HG02623 (cell line): ENCODE results near the gene FAM171A1.
"Not testable (repeated sequence)": the region's sequence is repeated elsewhere in the genome, so short reads cannot be mapped to it uniquely, and the experiment has no call there.

ENCODE experiments used
- ATAC-seq: cut with Tn5 transposase; IDR thresholded peaks from one replicate; pipeline ENCODE4 v1.9.1; 2021; ENCODE audit warnings: moderate library complexity; ENCODE audit not compliant: unreplicated experiment

FAM171A1 gene

GRCh38 chr10:15295537-15296325, 75.4 kb downstream of the FAM171A1 start:
- ATAC-seq, result no peak

GRCh38 chr10:15293862-15294842, 76.9 kb downstream of the FAM171A1 start:
- no peak for ATAC-seq

DNA sequence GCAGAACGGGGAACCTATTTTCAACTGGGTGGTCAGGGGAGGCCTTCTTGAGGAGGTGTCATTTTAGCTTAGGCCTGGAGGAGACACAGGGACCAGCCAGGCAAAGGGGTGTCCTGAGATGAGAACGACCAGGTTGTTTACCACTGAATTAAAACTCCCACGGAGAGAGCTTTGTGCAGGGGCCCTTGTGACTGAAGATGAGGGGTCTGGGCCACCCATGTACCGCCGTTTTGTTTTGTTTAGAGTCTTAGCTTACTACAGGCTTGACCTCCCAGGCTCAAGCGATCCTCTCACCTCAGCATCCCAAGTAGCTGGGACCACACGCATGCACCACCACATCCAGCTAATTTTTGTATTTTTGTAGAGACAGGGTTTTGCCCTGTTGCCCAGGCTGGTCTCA, 80.4 kb downstream of the FAM171A1 start:
- no peak for ATAC-seq

DNA sequence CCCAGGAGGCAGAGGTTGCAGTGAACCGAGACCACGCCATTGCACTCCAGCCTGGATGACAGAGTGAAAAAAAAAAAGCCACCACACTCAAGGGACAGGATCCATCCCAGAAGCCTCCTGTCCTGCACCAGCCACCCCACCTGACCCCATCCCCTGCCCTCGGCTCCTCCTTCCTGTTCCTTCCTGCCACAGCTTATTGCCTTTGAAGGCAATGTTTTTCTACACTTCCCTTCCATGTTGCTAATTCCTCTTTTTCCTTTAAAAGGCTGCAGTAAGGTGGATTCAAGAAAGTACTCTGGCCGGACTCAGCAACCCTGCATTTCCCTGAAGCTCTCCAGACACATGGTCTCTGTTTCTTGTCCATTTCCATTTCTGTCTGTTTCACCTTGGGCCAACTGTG, 80.9 kb downstream of the FAM171A1 start:
- ATAC-seq, result no peak

DNA sequence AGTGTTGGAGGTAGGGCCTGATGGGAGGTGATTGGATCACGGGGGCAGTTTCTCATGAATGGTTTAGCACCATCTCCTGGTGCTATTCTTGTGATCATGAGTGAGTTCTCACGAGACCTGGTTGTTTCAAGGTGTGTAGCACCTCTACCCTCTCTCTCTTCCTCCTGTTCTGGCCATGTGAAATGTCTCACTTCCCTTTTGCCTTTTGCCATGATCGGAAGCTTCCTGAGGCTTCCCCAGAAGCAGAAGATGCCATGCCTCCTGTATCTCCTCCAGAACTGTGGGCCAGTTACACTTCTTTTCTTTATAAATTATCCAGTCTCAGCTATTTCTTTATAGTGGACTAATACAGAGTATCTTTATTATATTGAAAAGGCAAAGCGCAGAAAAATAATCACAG, 90.1 kb downstream of the FAM171A1 start:
- no peak for ATAC-seq

GRCh38 chr10:15280462-15280861, 90.6 kb downstream of the FAM171A1 start:
- ATAC-seq, result no peak

DNA sequence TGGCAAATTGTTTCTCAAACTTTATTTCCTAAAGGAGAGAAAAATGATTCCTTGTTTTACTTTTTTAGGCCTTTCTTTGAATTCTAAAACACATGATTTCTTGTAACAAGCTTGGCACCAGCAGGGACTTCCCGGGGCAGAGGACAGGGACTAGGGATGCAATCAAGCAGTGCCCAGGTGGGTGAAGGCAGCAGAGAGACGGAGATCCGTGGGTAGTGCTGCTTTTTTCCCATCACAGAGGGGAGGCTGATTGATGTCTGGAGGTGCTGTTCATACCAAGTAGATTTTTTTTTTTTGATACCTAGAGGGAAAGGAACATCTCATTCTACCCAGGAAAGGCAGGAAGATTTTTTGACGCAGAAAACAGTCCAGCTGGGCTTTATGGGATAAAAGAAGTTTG, 91.9 kb downstream of the FAM171A1 start:
- no peak for ATAC-seq

DNA sequence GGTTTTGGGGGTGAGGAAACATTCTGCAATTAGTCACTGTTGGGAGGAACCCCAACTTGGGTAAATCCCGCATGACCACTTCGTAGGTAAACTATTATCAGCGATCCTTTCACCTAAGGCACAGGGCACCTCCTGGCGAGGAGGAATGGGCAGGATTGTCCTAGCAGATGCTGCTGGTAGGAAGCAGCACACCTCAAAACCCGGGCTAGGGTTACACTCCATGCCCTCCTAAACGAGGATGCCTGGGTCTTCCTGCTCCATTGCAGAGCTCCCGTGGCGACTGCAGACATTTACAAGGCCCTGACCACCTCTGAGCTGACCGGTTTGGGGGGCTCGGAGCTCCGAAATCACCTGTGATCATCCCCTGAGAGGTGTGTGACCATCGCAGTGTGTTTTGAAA, 92.3 kb downstream of the FAM171A1 start:
- ATAC-seq, result no peak

DNA sequence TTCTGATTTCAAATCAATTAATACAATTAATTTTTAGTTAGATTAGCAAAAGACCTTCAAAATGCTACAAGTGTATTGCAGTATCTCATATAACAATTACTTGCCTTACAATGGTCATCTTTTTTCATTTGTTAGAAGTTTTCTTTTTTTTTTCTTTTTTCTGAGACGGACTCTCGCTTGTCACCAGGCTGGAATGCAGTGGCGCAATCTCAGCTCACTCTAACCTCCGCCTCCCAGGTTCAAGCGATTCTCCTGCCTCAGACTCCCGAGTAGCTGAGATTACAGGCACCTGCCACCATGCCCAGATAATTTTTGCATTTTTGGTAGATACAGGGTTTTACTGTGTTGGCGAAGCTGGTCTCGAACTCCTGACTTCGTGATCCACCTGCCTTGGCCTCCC, 95.0 kb downstream of the FAM171A1 start:
- not testable (repeated sequence) for ATAC-seq

DNA sequence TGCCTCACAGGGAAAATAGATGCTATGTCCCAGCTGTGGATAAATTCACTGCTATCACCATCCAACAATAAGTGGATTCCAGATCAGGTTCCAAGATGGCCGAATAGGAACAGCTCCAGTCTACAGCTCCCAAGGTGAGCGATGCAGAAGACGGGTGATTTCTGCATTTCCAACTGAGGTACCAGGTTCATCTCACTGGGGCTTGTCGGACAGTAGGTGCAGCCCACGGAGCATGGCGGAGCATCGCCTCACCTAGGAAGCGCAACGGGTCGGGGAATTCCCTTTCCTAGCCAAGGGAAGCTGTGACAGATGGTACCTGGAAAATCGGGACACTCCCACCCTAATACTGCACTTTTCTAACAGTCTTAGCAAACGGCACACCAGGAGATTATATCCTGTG, 101.3 kb downstream of the FAM171A1 start:
- not testable (repeated sequence) for ATAC-seq

DNA sequence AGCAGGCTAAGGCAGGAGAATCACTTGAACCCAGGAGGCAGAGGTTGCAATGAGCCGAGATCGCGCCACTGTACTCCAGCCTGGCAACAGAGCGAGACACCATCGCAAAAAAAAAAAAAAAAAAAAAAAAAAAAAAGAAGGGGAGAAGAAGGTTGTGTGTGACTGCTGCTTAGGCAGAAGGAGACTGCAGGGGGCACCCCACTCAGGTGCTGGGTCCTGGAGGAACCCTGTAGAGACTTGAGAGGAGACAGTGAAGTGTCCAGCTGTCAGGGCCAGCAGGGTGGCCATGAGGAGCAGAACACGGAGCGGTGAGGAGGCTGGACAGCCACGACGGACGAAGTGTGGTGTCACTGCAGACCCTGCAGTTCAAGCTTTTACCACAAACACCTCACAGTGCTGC, 103.6 kb downstream of the FAM171A1 start:
- no peak for ATAC-seq

- ATAC-seq, result no peak
Measured at GRCh38 chr10:15266117-15266516, 105.0 kb downstream of the FAM171A1 start.

GRCh38 chr10:15265558-15265957, 105.5 kb downstream of the FAM171A1 start:
- no peak for ATAC-seq

DNA sequence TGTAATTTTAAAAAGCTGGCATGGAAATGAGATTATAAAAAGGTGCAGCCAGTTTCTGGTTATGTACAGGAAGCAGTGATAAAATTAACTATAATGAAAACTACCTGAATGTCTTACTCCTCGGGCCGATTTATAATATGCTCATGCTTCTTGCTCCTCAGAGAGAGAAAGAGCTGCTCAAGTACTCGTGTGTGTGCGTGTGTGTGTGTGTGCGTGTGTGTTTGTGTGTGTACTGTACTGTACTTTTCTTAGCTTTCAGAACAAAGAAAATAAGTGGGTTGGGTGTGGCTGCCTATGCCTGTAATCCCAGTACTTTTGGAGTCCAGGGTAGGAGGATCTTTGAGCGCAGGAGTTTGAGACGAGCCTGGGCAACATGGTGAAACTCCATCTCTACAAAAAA, 106.0 kb downstream of the FAM171A1 start:
- ATAC-seq, result no peak

GRCh38 chr10:15263657-15264323, 107.3 kb downstream of the FAM171A1 start:
- no peak for ATAC-seq

DNA sequence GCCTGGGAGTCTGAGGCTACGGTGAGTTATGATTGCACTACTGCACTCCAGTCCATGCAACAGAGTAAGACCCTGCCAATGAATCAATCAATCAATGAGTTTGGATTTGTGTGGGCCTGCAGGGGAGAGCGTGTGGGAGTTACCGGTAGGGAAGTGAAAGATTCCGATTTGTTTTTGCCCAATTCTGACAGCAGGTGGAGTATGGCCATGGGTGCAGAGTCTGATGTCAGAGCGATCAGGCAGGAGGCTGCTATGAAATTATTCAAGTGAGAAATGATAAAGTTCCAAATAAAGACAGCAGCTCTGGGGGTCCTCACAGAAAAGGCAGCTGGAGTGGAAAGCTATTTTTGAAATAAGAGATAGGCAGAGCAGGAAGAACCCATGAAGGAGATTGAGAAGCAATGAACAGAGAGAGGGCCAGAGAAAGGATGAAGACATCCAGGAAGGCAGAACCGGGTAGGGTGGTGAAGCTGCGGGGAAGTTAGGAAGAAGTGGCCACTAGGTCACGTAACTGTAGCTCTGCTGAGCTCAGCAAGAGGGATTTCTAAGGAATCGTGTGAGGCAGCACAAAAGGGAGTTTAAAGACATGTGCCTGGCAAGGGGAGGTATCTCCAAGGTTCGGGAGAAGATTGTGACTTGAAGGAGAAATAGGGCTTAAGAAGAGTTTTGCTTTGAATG, 108.9 kb downstream of the FAM171A1 start:
- ATAC-seq, result no peak

DNA sequence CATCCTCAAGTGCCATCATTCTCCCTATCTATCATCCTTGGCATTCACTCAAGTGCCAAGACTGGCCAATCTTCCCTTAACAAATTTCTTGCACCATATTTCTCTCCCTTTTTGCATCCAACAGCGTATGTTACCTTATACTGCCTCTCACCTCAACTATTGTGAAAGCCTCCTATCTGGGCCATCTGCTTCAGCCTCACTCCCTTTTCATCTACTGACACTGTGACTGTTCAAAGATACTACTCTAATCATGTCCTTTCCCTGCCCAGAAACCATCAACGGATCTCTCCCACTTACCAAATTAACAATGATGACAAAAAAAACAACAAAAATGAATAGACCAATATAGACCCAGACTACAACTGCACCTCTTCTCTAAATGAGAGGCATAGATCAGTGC, 112.0 kb downstream of the FAM171A1 start:
- no peak for ATAC-seq

- ATAC-seq, result no peak
Measured at GRCh38 chr10:15258255-15258654, 112.8 kb downstream of the FAM171A1 start.

GRCh38 chr10:15255961-15256360, 115.1 kb downstream of the FAM171A1 start:
- no peak for ATAC-seq

GRCh38 chr10:15254808-15255648, 116.1 kb downstream of the FAM171A1 start:
- ATAC-seq, result peak; percentile 48
